ENCODE results near the gene OLFM1. TPM values are rescaled to one million over a fixed set of nuclear protein-coding genes. Genes with fewer than 3 reads are reported as not detected.
A peak's percentile ranks its signal among the peaks of the same experiment; 100 is the strongest.

Gene OLFM1
- total RNA-seq, 1 donor from 2014 or later: 17.9 TPM

DNA sequence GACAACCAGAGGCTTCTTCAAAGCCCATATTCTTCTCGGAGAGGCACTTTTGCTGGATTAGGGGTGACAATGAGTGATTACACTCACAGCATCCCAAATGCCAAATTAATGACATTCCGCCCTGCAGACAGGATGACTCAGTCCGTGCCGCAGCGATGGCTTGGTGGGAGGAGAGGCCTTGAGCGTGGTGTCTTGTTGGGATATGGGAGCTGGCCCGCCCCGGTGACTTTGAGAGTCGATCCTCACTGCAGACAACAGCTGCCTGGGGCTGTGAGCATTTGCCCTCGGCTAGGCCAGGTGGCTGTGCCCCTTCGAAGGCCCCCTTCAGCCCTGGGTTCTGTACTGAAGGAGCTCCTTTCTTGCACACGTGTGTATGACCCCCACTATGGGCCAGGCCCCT lies 29.8 kb downstream of the OLFM1 start:
- ATAC-seq (no peak), DNase-seq (ENCODE audit: missing footprints) (no peak)
- intact Hi-C loops (cut with DNase I): no loop called here

DNA sequence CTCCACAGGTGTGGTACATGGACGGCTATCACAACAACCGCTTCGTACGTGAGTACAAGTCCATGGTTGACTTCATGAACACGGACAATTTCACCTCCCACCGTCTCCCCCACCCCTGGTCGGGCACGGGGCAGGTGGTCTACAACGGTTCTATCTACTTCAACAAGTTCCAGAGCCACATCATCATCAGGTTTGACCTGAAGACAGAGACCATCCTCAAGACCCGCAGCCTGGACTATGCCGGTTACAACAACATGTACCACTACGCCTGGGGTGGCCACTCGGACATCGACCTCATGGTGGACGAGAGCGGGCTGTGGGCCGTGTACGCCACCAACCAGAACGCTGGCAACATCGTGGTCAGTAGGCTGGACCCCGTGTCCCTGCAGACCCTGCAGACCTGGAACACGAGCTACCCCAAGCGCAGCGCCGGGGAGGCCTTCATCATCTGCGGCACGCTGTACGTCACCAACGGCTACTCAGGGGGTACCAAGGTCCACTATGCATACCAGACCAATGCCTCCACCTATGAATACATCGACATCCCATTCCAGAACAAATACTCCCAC lies 32.1 kb downstream of the OLFM1 start:
- intact Hi-C loops (cut with DNase I): no loop called here
- ATAC-seq: no peak

GRCh38 chr9:135120249-135120648 lies 32.8 kb downstream of the OLFM1 start:
- intact Hi-C loops (cut with DNase I): no loop called here
- ATAC-seq (no peak), DNase-seq (ENCODE audit: missing footprints) (peak; percentile 31)

More for the DNA sequence above, 32.1 kb downstream of the OLFM1 start:
- peak; percentile 49 for DNase-seq (ENCODE audit: missing footprints)

GRCh38 chr9:135122316-135122715 lies 34.8 kb downstream of the OLFM1 start:
- peak; percentile 15 for DNase-seq (ENCODE audit: missing footprints)
- intact Hi-C loops (cut with DNase I): no loop called here

DNA sequence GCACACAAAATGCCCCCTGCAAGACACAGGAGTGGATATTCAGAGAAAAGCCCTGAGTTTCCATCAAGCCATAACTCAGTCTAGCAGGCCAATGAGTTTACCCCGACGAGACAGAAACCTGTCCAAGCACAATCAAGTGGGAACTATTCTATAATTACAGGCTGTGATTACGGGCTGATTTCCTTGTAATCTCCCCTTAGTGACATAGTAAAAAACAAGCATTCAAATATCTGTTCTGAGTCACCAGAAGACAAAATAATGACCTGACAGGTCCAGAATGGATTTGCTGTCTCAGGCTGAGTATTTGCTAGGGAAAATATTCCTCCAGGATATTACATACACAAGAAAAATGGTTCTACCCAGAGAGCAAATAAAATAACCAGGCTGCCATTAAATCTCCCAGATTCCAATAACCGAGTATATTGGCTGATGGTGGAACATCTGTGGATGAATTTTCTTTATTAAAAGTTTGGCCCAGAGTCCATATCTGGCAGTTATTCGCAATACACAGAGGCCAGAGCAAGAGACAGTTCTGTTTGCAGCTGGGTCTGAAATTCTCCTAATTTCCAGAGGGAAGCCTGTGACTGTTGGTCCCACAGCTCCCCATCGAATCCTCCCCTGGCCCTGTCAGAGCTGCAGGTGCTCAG lies 35.8 kb downstream of the OLFM1 start:
- DNase-seq (ENCODE audit: missing footprints): no peak
- intact Hi-C loops (cut with DNase I): no loop called here

More at GRCh38 chr9:135122316-135122715, 34.8 kb downstream of the OLFM1 start:
- no peak for ATAC-seq

DNA sequence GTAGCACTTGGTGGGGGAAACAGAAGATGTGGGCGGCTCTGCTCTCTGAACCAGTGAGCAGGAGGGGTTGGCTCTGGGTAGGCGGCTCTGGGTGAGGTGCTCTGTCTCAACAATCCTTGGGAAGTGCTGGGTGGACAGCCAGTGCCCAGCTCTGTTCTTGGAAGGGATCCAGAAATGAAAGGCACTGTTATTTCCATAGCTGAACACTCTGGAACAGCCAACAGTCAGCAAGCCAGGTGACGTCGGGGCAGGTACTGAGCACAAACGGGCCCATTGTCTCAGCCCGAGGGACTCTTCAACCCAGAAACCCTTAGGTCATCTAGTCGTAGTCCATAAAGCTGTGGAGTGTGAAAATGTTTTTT lies 36.3 kb downstream of the OLFM1 start:
- peak; percentile 17 for DNase-seq (ENCODE audit: missing footprints)
- intact Hi-C loops (cut with DNase I): no loop called here

More for the DNA sequence above, 35.8 kb downstream of the OLFM1 start:
- ATAC-seq: no peak

DNA sequence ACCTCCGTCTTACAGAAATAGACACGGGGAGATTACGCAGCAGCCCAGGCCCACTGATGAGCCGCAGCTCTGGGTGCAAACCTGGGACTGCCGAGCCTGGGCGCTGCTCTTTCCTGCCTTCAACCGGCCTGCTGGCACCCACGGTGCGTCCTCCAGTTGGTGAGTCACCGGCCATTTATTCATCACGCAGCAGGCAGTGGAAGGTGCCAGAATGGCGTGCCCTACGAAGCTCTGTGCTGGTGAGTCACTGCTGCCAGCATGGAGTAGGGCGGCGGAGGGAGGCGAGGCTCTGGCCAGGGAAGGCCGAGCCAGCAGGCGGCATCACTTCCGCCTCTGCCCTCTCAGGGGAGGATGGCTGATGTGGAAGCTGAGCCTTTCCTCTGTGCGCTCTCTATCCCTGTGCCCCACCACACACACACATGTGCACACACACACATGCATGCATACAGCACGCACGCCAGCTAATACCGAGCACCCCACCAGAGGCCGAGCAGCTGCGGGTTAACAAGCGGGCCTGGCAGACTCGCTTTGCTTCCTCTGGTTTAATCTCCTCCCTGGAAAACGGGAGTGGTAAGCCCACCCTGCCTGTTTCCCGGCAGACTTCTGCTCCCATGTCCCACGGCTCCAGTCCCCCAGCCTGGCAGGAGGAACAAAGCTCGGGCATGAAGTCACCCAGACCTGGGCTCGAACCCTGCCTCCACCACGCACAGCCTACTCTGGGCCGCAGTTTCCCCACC lies 39.2 kb downstream of the OLFM1 start:
- intact Hi-C loops (cut with DNase I): no loop called here
- ATAC-seq (no peak), DNase-seq (ENCODE audit: missing footprints) (peak; percentile 61)

More for the DNA sequence above, 36.3 kb downstream of the OLFM1 start:
- peak; percentile 69 for ATAC-seq

GRCh38 chr9:135127718-135128670 lies 40.5 kb downstream of the OLFM1 start:
- intact Hi-C loops (cut with DNase I): no loop called here
- DNase-seq (ENCODE audit: missing footprints) (peak; percentile 6), ATAC-seq (no peak)

- ATAC-seq (no peak), DNase-seq (ENCODE audit: missing footprints) (peak; percentile 51)
- intact Hi-C loops (cut with DNase I): no loop called here
Observed at GRCh38 chr9:135129137-135129695, 41.7 kb downstream of the OLFM1 start.

- DNase-seq (ENCODE audit: missing footprints): peak; percentile 68
- ATAC-seq: no peak
- intact Hi-C loops (cut with DNase I): no loop called here
Observed at GRCh38 chr9:135130207-135130976, 42.9 kb downstream of the OLFM1 start.

DNA sequence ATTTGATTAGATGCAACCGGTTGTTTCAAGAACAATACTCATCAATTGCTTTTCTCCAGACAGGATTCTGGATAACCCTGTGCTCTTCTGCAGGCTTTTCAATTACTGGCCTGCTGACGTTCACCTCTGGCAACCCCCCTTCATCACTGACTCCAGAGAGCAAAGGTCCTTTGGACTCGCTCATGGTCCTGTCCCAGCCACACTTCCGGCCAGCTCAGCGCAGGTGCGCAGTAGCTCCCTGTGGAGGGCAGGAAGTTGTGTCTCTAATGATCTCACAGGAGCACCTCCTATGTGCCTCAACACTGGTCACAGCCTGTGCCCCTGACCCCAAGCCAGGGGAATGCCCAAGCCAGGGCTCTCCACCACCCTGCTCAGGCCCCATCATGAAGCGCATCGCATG lies 44.0 kb downstream of the OLFM1 start:
- DNase-seq (ENCODE audit: missing footprints) (peak; percentile 54), ATAC-seq (no peak)
- intact Hi-C loops (cut with DNase I): no loop called here

DNA sequence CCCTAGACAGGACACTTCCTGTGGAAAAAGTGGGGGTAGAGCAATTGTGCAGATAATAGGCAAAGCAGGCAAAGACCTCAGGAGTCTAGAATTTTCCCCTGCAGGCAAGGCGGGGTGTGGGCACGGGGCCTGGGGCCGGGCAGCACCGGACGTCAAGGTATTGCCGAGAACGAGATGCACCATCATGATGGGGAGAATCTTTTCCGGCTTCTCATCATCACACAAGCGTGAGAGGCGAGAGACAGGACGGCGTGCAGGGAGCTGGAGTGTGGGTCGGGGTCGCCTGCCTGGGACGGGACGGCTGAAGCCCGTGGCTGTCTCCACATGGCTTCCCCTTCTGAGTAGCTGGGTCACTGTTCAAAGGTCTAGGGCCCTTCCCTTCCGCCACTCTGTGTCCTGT lies 44.5 kb downstream of the OLFM1 start:
- DNase-seq (ENCODE audit: missing footprints): peak; percentile 32
- no peak for ATAC-seq
- intact Hi-C loops (cut with DNase I): no loop called here

DNA sequence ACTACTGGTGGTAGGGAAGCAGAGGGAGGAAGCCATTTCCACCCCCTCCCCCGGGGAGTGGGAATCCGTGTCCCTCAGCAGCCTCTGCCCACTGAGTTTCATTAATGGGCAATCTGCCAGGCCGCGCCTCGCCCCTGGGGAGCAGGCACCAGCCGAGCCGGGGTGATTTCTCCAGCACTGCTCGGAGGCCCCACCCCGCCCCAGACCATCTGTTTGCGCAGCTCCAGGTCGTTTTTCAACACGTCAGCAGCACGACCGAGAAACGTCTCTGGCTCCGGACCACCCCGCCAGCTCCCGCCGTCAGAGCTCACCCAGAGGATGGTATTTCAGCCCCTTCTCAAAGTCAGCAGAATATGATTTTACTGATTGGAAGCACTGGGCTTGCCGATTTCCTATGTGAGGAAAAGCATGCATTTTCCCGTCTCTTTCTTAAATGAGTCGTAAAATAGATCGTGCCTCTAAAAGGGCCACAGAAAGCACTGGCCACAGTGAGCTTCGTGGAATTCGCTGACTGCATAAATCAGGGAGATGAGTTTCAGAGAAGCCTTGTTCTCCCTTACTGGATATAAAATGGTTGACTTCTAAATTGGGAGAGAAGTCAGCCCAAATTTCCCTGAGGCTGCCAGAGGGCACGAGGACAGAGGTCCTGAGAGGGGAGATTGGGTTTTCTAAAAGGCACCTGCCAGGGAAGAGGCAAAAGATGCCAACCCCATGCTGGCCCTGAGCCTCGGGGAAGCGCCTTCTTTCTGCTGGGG lies 47.0 kb downstream of the OLFM1 start:
- intact Hi-C loops (cut with DNase I): no loop called here
- peak; percentile 51 for DNase-seq (ENCODE audit: missing footprints)
- ATAC-seq: no peak

DNA sequence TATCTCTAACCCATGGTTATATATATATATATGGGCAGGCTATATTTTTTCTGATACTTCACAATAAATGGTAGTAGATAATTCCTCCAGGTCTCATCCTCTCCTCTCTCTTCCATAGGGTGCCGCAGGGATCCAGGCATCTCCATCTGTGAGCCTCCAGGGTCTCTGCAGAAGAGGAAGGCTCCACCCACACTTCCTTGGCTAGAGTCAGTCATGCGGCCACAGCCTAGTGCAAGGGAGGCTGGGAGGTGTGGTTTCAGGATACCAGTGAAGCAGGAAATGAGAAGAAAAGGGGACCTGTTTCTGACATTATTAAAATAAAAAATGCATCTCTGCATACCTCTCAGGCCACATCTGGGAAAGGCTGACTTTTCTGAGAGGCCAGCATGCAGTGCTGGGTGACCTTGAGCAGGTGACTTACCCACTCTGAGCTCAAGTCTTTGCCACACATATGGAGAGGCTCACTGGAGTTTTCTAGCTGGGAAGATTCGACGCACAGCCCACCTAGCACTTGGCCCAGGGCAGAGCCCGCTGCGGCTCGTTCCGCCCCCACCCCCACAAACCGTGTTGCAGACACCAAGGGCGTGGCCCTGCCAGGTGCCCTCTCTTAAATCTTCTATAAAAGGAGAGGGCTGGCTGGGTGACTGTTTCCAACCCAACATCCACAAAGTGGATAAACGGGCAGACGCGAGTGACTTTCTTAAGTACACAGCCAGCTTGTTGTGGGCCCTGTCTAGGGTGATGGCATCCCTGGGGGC lies 47.9 kb downstream of the OLFM1 start:
- intact Hi-C loops (cut with DNase I): no loop called here
- ATAC-seq (no peak), DNase-seq (ENCODE audit: missing footprints) (peak; percentile 33)

- intact Hi-C loops (cut with DNase I): no loop called here
- ATAC-seq (no peak), DNase-seq (ENCODE audit: missing footprints) (no peak)
Observed at GRCh38 chr9:135135929-135136315, 48.5 kb downstream of the OLFM1 start.

DNA sequence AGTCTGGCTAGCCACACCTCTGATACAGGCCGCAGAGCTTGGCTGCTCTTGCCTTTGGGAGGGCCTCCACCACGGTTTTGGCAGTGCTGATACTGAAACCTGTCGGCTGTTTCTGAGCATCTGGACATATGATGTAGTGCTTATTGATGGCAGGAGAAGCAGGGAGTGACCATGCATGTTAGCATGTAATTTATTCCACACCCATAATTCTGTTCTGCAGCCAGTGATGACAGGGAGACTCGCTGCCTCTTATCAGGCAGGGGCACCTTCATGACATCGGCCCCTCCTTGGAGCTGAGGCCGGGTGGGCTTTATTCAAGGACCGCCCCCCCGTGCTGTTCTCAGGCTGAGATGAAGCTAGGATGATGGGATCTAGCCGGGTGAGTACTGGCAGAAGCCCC lies 49.0 kb downstream of the OLFM1 start:
- intact Hi-C loops (cut with DNase I): no loop called here
- DNase-seq (ENCODE audit: missing footprints) (peak; percentile 30), ATAC-seq (no peak)

Data from Right ventricle myocardium inferior (tissue), 1 donor.